MM.1S (cell line): ENCODE results near the gene NUDT14.

Experiments used
- DNase-seq: peaks from one replicate; pipeline ENCODE4 v3.0.0-alpha.2; 2015
- H2AFZ ChIP-seq: fragments of 300-600 bp; sonication (generic); 2 replicates; pipeline ENCODE4 v1.6.0; 2016; ENCODE audit warnings: antibody characterized with exemption, low read length
- H3F3A ChIP-seq: fragments of 300-600 bp; sonication (generic); 2 replicates; pipeline ENCODE4 v1.6.1; 2016; ENCODE audit warnings: mild to moderate bottlenecking, antibody characterized with exemption, low read length, moderate library complexity, mixed read lengths; ENCODE audit not compliant: insufficient read depth
- H3K27ac ChIP-seq: fragments of 300-600 bp; sonication (generic); 2 replicates; pipeline ENCODE4 v1.5.1; 2016; ENCODE audit warnings: mild to moderate bottlenecking, low read length
- H3K27me3 ChIP-seq: fragments of 300-600 bp; sonication (generic); replicated peaks from 2 replicates; pipeline ENCODE4 v1.6.0; 2016; ENCODE audit warnings: low read length; ENCODE audit not compliant: insufficient read depth
- H3K36me3 ChIP-seq: fragments of 300-600 bp; sonication (generic); replicated peaks from 2 replicates; pipeline ENCODE4 v1.6.1; 2016; ENCODE audit warnings: mild to moderate bottlenecking, low read length, mixed read lengths; ENCODE audit not compliant: insufficient read depth
- H3K4me1 ChIP-seq: fragments of 300-600 bp; sonication (generic); 2 replicates; pipeline ENCODE4 v1.6.1; 2016; ENCODE audit warnings: low read length, mixed read lengths
- H3K4me2 ChIP-seq: fragments of 300-600 bp; sonication (generic); 2 replicates; pipeline ENCODE4 v1.6.0; 2016; ENCODE audit warnings: low read depth, low read length
- H3K4me3 ChIP-seq: fragments of 300-600 bp; sonication (generic); 2 replicates; pipeline ENCODE4 v1.5.1; 2016; ENCODE audit warnings: low read length, mixed read lengths
- H3K79me2 ChIP-seq: fragments of 300-600 bp; sonication (generic); 2 replicates; pipeline ENCODE4 v1.6.1; 2016; ENCODE audit warnings: mixed run types, low read length, mixed read lengths
- H3K9ac ChIP-seq: fragments of 300-600 bp; sonication (generic); 2 replicates; pipeline ENCODE4 v1.6.1; 2016; ENCODE audit warnings: low read length, mixed read lengths
- H3K9me2 ChIP-seq: fragments of 300-600 bp; sonication (generic); replicated peaks from 2 replicates; pipeline ENCODE4 v1.6.1; 2016; ENCODE audit warnings: mild to moderate bottlenecking, low read length, mixed read lengths; ENCODE audit not compliant: insufficient read depth
- H3K9me3 ChIP-seq: fragments of 300-600 bp; sonication (generic); replicated peaks from 2 replicates; pipeline ENCODE4 v1.6.1; 2016; ENCODE audit warnings: mild to moderate bottlenecking, low read length, mixed read lengths; ENCODE audit not compliant: insufficient read depth
- H4K20me1 ChIP-seq: fragments of 300-600 bp; sonication (generic); 2 replicates; pipeline ENCODE4 v1.6.1; 2016; ENCODE audit warnings: mild to moderate bottlenecking, low read length, moderate library complexity, mixed read lengths; ENCODE audit not compliant: insufficient read depth
- CTCF ChIP-seq: fragments of 300-600 bp; sonication (generic); IDR thresholded peaks from 2 replicates; pipeline ENCODE4 v1.5.1; 2016; ENCODE audit warnings: antibody characterized with exemption, low read length, mixed read lengths
- EZH2 ChIP-seq: fragments of 300-600 bp; sonication (generic); optimal IDR thresholded peaks from 2 replicates; pipeline ENCODE3; 2017; ENCODE audit warnings: low read depth, mild to moderate bottlenecking, antibody characterized with exemption, low read length, mixed read lengths
- EZH2phosphoT487 ChIP-seq: fragments of 300-600 bp; sonication (generic); IDR thresholded peaks from 2 replicates; pipeline ENCODE4 v1.6.1; 2018; ENCODE audit warnings: antibody characterized with exemption, low read length

NUDT14 gene

DNA sequence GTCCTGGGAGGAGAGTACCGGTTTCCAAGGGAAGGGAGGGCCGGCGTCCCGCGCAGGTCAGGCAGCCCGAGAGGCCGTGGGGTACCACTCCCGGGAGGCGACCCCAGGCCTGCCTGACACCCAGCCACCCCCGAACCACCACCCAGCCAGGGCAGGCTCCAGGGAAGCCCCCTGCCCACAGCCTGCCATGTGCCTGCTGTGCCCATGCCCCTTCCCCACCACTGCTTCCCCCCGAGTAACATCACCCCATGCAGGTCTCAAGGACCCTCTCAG is 2.3 kb downstream of the NUDT14 start:
- H3K79me2 ChIP-seq = no peaks in the 10 kb centered on the region
- no peaks in the 10 kb centered on the region for H3F3A ChIP-seq
- H3K27ac ChIP-seq = no peak overlapping the region
- no peak overlapping the region for H3K4me2 ChIP-seq
- H3K9ac ChIP-seq = no peak overlapping the region
- no peak for DNase-seq
- H4K20me1 ChIP-seq = no peaks in the 10 kb centered on the region
- no peaks in the 10 kb centered on the region for H3K9me3 ChIP-seq
- H3K4me3 ChIP-seq = no peak overlapping the region
- no peaks in the 10 kb centered on the region for H3K36me3 ChIP-seq
- H3K27me3 ChIP-seq = no peaks in the 10 kb centered on the region
- H2AFZ ChIP-seq = no peak overlapping the region
- TF ChIP-seq EZH2 = no peak
- TF ChIP-seq CTCF = no peak
- TF ChIP-seq EZH2phosphoT487 = no peak
- no peaks in the 10 kb centered on the region for H3K9me2 ChIP-seq
- no peaks in the 10 kb centered on the region for H3K4me1 ChIP-seq

DNA sequence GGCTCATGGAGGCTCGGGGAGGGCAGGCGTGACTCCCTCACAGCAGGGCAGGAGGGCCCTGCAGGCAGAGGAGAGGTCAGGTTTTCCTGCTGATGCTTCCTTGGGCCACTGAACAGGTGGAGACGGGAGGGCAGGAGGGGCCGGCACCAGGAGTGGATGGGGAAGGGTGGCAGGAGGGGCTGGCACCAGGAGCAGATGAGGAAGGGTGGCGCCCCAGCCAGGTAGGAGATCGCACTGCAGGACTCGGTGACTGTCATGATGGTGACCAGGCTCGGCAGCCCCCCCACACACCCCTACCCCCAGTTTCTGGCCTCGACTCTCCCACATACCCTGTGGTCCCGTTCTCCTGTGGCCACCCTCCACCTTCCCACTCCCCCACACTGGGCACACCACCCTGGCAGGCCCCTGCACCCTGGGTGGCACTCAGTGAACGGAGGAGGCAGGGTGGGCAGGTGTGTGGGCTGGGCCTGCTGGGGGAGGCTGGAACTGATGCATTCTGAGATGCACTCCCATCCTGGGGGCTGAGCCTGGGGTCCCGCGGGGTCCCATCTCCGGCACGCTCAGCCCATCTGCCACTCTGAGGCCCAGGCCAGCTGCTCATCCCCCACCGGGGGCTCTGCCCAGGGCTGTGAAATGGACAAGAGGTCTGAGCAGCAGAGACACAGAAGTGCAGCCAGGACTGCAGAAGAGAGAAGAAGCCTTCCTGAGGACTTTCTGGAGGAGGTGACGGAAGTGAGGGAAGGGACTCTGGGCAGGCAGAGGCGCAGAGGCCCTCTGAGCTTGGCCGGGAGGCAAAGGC is 2.8 kb downstream of the NUDT14 start:
- Histone ChIP-seq H3K9me3 (no peaks in the 10 kb centered on the region), H3K9ac (no peak overlapping the region), H3K4me2 (no peak overlapping the region), H3K9me2 (no peaks in the 10 kb centered on the region), H3K27me3 (no peaks in the 10 kb centered on the region), H3K27ac (no peak overlapping the region), H3K36me3 (no peaks in the 10 kb centered on the region), H3K79me2 (no peaks in the 10 kb centered on the region), H3K4me1 (no peaks in the 10 kb centered on the region), H3F3A (no peaks in the 10 kb centered on the region), H3K4me3 (no peak overlapping the region), H4K20me1 (no peaks in the 10 kb centered on the region), H2AFZ (no peak overlapping the region)
- DNase-seq = no peak
- TF ChIP-seq EZH2 = no peak
- no peak for TF ChIP-seq CTCF
- TF ChIP-seq EZH2phosphoT487 = no peak

GRCh38 chr14:105177082-105177481 is 4.0 kb downstream of the NUDT14 start:
- H3K79me2 ChIP-seq = no peaks in the 10 kb centered on the region
- H3K4me1 ChIP-seq = no peaks in the 10 kb centered on the region
- no peak overlapping the region for H3K4me3 ChIP-seq
- H3K9ac ChIP-seq = no peak overlapping the region
- no peak for DNase-seq
- H3K36me3 ChIP-seq = no peaks in the 10 kb centered on the region
- H3K4me2 ChIP-seq = no peak overlapping the region
- H3K27ac ChIP-seq = no peak overlapping the region
- no peaks in the 10 kb centered on the region for H4K20me1 ChIP-seq
- no peaks in the 10 kb centered on the region for H3F3A ChIP-seq
- no peaks in the 10 kb centered on the region for H3K9me2 ChIP-seq
- no peaks in the 10 kb centered on the region for H3K27me3 ChIP-seq
- TF ChIP-seq EZH2phosphoT487 = no peak
- TF ChIP-seq EZH2 = no peak
- TF ChIP-seq CTCF = no peak
- H3K9me3 ChIP-seq = no peaks in the 10 kb centered on the region
- no peak overlapping the region for H2AFZ ChIP-seq
